SK-N-SH (cell line): Measurements from ENCODE around the gene PLOD2.

ENCODE experiments used
- CTCF ChIP-seq: fragments of 200-600 bp; sonication (generic); IDR thresholded peaks from 2 replicates; pipeline ENCODE4 v1.6.1; 2017; ENCODE audit warnings: antibody characterized with exemption, mild to moderate bottlenecking, moderate library complexity
- EZH2phosphoT487 ChIP-seq: fragments of 200-600 bp; sonication (generic); IDR thresholded peaks from 2 replicates; pipeline ENCODE4 v1.6.1; 2017; ENCODE audit warnings: low read depth, mixed run types, mild to moderate bottlenecking, antibody characterized with exemption, moderate library complexity, borderline replicate concordance
- FOXM1 ChIP-seq: IDR thresholded peaks from 2 replicates; pipeline ENCODE4 v1.4.0; 2012; ENCODE audit warnings: low read depth, mild to moderate bottlenecking
- GABPA ChIP-seq: IDR thresholded peaks from 2 replicates; pipeline ENCODE4 v1.4.0; 2012; ENCODE audit warnings: low read depth, mild to moderate bottlenecking
- IRF3 ChIP-seq: fragments of 150-350 bp; IDR thresholded peaks from 2 replicates; pipeline ENCODE4 v1.6.1; 2016; ENCODE audit warnings: mild to moderate bottlenecking, low read depth, low read length
- NRF1 ChIP-seq: IDR thresholded peaks from 2 replicates; pipeline ENCODE4 v1.6.1; 2012; ENCODE audit warnings: low read depth, mild to moderate bottlenecking, low read length
- RAD21 ChIP-seq: IDR thresholded peaks from 2 replicates; pipeline ENCODE4 v1.6.1; 2012; ENCODE audit warnings: mild to moderate bottlenecking, low read length
- RFX5 ChIP-seq: IDR thresholded peaks from 2 replicates; pipeline ENCODE4 v1.6.1; 2012; ENCODE audit warnings: mild to moderate bottlenecking, improper control_type of control experiment, low read length
- TAF1 ChIP-seq: IDR thresholded peaks from 2 replicates; pipeline ENCODE4 v1.6.1; 2012; ENCODE audit warnings: low read depth, mild to moderate bottlenecking, low read length, moderate library complexity, borderline replicate concordance
- ZBTB33 ChIP-seq: IDR thresholded peaks from 2 replicates; pipeline ENCODE4 v1.4.0; 2012; ENCODE audit warnings: low read depth, borderline replicate concordance
- TF ChIP-seq, protein P1 (sequence below): IDR thresholded peaks from 2 replicates; pipeline ENCODE4 v1.6.1; 2012; ENCODE audit warnings: mild to moderate bottlenecking, low read depth, low read length, moderate library complexity

- no peak for TF ChIP-seq RFX5
- no peak for TF ChIP-seq CTCF
- no peak for TF ChIP-seq FOXM1
- no peak for TF ChIP-seq RAD21
- no peak for TF ChIP-seq GABPA
- TF ChIP-seq, protein P1, sequence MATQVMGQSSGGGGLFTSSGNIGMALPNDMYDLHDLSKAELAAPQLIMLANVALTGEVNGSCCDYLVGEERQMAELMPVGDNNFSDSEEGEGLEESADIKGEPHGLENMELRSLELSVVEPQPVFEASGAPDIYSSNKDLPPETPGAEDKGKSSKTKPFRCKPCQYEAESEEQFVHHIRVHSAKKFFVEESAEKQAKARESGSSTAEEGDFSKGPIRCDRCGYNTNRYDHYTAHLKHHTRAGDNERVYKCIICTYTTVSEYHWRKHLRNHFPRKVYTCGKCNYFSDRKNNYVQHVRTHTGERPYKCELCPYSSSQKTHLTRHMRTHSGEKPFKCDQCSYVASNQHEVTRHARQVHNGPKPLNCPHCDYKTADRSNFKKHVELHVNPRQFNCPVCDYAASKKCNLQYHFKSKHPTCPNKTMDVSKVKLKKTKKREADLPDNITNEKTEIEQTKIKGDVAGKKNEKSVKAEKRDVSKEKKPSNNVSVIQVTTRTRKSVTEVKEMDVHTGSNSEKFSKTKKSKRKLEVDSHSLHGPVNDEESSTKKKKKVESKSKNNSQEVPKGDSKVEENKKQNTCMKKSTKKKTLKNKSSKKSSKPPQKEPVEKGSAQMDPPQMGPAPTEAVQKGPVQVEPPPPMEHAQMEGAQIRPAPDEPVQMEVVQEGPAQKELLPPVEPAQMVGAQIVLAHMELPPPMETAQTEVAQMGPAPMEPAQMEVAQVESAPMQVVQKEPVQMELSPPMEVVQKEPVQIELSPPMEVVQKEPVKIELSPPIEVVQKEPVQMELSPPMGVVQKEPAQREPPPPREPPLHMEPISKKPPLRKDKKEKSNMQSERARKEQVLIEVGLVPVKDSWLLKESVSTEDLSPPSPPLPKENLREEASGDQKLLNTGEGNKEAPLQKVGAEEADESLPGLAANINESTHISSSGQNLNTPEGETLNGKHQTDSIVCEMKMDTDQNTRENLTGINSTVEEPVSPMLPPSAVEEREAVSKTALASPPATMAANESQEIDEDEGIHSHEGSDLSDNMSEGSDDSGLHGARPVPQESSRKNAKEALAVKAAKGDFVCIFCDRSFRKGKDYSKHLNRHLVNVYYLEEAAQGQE: no peak
- TF ChIP-seq EZH2phosphoT487: no peak
- no peak for TF ChIP-seq ZBTB33
- no peak for TF ChIP-seq NRF1
- no peak for TF ChIP-seq IRF3
- TF ChIP-seq TAF1: no peak
Measured at GRCh38 chr3:146153429-146153828, 7.6 kb downstream of the PLOD2 start.
